GM21737 (cell line): Measurements from ENCODE around the gene POGK.
"Not testable (repeated sequence)": the region's sequence is repeated elsewhere in the genome, so short reads cannot be mapped to it uniquely, and the experiment has no call there.

Experiments
- ATAC-seq: cut with Tn5 transposase; IDR thresholded peaks from one replicate; pipeline ENCODE4 v1.9.1; 2021; ENCODE audit warnings: mild to moderate bottlenecking, moderate library complexity; ENCODE audit not compliant: unreplicated experiment

Gene POGK

DNA sequence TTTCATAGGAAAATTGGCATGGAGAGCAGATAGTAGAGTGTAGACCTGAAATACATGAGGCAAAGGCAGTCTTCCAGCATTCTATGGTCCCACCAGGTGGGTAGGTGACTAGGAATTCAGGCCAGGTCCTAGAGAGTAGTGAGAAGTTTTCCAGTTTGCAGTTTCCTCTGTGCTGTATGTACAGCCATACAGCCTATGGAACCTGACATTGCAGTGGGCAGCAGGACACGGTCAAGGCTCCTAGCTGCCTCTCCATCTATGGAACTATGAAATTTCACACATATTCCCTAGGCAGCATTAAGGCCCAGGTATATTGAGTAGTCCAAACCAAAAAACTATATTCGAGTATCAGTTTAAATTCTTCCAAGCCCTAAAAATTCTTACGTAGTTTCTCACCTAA is 16.3 kb downstream of the POGK start:
- ATAC-seq = no peak

DNA sequence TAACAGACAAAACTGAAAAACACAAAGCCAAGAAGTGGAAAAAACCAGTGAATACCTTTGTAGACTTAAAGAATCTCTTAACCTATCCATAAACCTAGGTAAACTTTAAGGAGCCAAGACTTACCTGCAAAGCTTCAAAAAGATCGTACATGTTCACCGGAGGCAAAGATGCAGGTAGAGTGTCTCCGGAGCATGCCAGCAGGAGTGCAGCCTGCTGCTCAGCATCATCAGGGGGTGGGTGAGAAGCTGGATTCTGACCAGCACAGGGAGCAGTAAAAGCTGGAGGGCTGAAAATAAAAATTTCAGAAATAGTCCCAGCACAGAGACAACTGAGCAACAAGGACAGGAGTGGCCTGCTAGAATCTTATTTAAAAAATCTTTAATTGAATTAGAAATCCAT is 18.7 kb downstream of the POGK start:
- ATAC-seq = no peak

DNA sequence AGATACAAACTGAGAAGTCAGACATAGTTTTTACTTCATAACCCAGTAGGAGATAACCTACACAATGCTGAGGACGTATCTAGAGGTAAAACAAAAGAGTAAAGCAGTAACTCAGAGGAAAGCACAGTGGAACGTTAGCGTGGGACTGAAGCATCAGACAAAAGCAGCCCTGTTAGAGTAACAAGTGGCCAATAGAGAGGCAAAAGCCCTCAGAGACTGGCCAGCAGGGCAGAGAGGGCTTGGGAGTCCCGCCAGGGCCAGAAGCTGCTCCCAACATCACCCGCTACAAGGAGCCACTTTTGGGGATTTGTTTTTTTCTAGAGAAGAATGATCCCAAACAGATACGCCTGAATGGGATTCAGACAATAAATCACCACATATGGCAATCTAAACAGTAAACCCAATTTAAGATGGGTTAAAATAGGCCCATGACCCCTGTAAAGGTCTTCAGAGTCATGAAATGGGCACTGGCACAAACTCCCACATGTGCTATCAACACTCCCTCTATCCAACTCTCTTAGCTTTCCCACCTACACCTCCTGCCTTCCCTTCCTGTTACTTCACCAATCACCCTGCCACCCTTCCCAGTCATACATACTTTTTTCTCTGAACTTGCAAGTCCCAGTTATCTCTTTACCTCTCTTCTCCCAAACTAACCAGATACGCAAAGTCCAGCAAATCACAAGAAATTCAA is 19.6 kb downstream of the POGK start:
- no peak for ATAC-seq

DNA sequence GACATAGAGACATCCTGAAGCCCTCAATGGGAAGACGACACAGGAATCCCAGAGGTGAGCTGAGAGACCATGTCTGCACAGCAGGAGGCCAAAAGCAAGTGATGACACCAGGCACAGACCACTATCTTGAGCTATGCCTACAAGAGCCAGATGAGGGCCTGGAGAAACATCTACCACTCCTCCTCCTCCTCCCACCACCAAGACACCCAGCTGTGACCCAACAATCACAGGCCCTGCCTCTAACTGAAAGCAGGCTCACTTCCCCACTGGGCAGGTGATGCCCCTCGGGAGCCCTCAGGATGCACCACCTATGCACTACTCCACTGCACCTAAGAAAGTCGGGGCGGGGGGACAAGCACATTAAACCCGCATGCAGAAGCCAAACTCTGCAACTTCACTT is 20.3 kb downstream of the POGK start:
- no peak for ATAC-seq

DNA sequence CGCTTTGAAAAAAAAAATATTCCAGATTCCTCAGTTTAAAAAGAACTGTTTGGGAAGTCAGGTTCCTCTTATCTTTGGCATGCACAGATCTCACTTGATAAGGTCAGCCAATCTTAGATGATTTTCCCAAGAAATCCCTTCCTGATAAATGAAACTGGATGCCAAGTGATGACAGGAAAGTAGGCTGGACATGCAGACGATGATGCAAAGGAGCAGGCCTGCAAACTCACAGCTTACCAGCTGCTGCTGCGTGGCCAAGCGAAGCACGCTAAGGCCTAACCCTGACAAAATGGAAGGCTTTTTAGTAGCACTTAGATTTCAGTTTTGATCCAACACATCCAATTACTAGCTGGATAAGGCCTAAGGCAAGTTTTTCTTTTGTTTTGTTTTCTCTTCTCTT is 26.7 kb downstream of the POGK start:
- no peak for ATAC-seq

DNA sequence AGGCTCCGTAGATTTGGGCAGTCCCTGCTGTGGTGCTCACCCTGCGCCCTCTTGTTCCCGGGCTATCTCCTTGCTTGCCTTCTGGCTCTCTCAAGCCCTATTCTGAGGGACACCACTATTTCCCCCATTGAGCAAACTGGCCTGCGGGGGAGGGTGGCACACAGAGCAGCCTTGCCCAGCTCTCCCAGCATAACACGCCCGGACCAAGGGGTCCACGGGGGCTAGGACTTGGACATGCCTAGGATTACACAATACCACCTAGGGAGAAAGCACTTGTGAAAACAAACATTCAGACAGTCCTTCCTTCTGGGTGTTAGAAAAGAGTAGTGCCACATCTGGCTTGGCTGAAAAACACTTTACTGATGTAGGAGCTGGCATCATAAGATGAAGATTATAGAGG is 29.4 kb downstream of the POGK start:
- ATAC-seq = no peak

DNA sequence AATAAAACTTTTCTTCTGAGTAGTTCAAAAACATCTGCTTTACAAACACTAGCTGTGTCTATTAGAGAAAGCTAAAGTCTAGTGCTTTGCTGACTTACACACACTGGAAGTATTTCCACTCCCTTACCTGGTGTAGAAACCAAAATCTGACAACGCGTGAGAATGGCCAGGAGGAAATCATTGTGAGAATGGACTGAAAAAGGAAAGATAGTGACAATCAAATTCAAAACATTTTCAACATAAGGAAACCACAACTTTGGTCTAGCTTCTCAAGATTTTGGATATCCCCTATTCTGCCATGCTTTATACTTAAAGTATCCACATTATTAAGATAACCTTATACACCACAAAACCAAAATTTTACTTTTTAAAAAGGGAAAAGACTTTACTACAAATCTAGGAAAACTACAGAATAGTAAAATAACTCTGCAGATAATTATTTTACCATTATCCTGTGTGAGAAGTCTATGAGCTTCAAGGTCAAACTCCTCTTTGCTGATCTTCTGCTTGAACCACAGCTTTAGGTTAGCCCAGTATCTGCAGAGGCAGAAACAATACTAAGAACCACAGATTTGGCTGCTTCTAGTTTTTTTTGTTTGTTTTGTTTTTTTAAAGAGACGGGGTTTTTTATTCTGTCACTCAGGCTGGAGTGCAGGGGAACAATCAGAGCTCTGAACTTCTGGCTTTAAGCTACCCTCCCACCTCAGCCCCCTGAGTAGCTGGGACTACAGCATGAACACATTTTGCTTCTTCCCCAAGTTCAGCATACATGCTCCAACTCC is 30.2 kb downstream of the POGK start:
- no peak for ATAC-seq

DNA sequence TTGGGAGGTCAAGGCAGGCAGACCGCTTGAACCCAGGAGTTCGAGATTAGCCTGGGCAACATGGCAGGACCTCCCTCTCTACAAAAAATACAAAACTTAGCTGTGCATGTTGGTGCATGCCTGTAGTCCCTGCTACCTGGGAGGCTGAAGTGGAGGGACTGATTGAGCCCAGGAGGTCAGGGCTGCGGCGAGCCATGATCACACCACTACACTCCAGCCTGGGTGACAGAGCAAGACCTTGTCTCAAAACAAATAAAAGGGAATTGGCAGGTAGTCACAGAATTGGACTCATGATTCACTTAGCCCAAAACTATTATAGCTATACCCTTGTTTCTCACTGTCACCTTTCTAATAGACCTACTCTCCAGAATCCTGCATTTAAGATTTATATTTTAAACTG is 31.3 kb downstream of the POGK start:
- ATAC-seq = no peak

DNA sequence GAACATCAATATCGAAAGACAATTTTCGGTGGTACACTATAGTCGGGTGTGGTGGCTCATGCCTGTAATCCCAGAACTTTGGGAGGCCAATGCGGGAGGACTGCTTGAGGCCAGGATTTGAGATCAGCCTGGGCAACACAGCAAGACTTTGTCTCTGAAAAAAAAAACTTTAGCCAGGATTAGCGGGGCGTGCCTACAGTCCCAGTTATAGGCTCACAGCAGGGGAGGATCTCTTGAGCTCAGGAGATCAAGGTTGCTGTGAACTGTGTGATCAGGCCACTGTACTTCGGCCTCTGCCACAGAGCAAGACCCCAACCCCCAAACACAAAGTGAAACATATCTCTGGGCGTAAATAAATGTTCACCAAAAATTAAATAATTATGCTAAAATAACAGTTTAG is 35.2 kb downstream of the POGK start:
- ATAC-seq = no peak

DNA sequence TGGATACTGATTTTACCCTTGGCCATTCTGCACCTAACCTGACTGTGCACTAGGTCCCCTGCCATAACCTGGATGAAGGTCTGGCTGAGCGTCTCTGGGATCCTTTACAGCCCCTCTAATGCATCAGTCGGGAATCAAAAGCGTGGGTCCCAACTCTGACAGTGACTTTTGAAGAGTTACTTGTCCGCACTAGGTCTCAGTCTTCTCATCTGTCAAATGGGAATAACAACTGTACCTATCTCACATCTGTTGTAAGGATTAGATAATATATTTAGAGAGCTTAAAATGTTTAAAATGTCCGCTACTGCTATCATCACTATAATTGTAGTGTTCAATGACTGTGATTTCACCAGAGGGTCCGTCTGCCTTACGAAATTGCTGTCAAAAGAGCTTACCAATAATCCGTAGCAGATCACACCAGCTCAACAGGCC is 36.0 kb downstream of the POGK start:
- ATAC-seq = no peak

DNA sequence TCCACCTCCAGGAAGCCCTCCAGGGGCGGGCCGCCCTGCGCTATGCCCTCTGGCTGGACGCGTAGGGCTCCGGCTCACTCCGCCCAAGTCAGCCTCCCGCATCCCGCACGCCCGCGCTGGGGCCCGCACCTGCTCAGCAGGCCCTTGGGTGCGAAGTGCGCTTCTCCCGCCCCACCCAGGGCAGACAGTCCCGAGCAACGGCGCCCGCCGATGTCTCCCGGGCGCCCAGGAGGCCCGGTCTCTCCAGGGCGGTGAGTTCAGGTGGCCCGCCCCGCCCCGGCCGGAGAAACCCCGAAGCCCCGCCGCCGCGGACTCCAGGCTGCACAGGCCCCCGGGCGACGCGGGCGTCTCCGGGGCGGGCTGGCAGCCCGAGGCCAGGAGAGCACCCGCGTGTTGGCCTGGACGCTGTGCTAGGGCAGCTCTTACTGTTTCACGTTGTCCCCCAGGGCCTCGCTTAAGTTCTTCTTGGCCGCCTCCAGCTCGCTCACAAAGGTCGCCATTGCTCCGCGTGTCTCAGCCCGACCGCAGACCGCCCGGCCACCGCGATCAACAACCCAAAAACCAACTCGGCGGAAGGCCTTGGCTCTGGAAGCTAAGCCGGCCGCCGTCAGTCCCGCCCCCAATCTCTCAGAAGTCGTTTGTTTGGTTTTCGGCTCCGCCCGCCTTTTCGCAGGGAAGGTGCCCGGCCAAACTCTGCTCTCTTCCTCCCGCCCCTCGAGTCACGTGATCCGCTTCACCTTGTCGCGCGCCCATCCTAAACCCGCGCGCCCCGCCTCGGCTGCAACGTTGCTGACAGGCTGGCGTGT is 36.7 kb downstream of the POGK start, which contains the start of gene TADA1:
Gene TADA1 (minus strand): TSS at position 531 of the 806 bp plus-strand sequence. CDS start 31 bp downstream, at position 500.
- peak; percentile 90 for ATAC-seq

DNA sequence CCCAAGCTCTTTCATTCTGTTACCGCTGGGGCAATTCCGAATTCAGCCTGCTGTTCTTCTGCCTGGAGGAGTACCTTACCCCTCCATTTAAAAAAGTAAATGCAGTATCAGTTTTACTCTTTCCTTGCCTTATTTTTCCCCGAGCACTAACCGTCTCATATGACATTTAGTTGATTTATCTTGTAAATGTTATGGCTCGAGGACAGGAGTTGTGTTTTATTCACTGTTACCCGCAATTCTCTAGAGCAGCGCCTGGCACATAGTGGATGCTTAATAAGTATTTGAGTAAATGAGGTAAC is 37.2 kb downstream of the POGK start:
- peak; percentile 4 for ATAC-seq

DNA sequence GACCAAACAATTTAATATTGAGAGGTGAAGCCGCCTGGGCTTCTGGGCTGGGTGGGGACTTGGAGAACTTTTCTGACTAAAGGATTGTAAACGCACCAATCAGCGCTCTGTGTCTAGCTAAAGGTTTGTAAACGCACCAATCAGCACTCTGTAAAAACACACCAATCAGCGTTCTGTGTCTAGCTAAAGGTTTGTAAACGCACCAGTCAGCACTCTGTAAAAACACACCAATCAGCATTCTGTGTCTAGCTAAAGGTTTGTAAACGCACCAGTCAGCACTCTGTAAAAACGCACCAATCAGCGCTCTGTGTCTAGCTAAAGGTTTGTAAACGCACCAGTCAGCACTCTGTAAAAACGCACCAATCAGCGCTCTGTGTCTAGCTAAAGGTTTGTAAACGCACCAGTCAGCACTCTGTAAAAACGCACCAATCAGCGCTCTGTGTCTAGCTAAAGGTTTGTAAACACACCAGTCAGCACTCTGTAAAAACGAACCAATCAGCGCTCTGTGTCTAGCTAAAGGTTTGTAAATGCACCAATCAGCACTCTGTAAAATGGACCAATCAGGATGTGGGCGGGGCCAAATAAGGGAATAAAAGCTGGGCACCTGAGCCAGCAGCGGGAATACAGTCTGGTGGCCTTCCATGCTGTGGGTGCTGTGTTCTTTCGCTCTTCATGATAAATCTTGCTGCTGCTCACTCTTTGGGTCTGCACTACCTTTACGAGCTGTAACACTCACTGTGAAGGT is 39.1 kb downstream of the POGK start:
- ATAC-seq = not testable (repeated sequence)

DNA sequence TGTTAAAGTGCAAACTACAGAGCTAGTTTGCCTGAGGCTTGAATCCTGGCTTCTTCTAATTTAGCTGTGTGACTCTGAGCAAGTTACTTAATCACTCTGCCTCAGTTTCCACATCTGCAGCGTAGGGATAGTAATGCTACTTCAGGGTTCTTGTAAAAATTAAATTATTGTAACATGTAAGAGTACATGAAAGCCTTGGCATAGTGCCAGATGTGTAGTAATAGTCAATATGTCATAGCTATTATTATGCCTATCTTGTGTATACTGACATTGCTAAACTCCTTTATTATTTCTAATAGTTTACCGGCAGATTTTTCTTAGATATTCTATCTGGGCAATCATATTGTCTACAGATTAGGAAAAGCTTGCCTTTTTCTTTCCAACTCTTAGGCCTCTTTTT is 43.6 kb downstream of the POGK start:
- no peak for ATAC-seq

DNA sequence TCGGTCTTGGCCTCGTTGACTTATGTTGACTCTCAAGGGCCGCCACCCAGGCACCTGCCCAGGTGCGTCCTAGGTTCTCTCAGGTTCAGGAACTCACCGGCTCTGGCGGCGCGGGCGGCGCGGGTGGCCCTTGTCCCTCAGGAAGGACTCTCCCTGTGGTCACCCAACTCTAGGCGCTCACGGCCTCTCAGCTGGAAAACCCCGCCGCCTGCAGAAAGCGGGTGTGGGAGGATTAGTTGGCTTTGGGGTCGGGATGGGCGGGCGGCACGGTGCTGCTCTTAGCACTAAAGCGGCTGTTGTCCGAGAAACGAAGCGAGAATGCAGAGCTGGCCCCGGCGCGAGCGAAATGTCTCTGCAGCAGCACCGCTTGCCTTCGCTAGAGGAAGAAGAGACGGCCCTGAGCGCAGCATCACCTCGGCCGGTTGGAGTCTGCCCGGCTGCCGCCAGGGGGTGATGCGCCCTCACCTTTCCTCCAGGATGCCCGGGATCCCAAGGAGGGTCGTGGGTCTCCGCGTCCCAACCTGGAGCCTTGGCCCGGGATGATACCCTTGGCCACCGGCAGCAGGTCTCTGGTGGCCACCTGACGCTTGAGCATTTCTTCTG is 44.9 kb downstream of the POGK start:
- no peak for ATAC-seq

DNA sequence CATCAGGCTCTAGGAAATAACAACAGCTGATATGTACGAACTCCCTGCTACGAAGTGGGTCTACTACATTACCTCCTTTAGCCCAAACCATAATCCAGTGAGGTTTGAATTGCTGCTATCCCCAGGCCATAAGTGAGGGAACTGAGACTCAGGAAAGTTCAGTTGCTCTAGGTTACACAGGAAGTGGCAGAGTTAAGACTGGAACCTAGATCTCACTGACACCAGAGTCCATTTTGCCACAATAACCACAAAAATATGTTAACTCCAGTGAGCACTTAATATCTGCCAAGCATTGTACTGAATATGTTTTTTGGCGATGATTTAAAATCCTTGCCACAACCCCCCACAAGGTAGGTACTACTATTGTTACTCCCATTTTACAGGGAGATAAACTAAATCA is 45.7 kb downstream of the POGK start:
- no peak for ATAC-seq

DNA sequence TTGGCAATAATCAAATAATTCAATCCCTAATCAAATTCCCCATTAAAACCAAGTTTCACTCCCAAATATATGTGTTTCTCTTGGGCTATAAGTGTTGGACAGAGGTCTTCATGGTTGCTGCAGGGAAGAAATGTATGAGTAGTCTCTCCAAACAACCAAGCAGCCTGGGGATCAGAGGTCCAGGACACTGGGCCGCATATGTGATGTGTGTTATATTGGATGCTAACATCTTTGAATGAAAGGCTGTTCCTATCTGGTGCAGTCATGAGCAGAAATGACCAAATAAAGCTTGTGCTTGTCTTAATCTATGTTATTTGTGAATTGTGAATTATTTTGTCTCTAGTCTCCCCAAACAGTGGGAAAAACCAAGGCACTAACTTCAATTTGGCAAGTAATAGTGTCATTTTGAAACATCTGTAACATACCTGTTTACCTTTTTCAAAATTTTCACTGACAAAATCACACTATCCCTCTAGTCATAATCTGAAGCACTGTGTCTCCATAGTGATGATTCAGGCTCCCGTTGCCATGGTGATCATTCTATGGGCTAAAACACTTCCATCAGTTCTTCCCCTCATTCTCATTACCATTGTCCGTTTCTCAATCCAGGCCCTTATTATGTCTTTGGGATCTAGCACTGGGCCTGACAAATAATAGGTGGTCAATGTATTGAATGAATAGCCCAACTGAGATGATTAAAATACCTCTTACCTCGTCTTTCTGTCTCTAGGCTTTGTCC is 49.3 kb downstream of the POGK start:
- ATAC-seq = no peak

DNA sequence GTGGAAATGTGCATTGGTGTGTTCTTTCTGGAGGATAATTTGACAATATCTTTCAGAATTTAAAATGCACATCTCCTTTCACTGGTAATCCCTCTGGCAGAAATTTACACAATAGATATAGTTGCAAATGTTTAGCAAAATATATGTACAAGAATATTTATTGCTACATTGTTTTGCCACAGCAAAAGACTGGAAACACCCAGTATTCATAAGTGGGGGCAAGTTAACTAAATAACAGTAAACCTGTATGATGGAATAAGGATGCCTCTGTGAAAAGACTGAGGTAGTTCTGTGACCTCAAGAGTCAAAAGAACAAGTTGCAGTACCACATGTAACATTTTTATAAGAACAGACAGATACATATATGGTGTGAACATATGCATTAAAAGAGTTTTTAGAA is 50.5 kb downstream of the POGK start:
- no peak for ATAC-seq

DNA sequence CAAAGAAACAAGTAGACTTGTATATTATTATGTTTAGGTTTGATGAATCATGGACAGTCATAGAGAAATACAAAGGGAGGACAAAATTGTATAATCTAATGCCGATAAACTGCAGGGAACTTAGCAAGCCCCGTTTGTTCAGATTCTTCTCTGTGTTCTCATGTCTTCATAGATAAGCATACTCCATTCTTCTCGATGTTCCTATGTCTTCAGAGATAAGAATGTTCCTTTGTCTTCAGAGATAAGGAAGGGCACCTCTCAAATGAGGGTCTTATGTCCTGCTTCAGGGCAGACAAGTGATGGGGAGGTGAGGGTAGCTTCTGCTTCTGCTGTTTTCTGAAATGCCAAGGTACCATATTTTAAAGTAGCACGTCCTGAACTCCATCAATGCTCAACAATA is 56.5 kb downstream of the POGK start:
- ATAC-seq = no peak

DNA sequence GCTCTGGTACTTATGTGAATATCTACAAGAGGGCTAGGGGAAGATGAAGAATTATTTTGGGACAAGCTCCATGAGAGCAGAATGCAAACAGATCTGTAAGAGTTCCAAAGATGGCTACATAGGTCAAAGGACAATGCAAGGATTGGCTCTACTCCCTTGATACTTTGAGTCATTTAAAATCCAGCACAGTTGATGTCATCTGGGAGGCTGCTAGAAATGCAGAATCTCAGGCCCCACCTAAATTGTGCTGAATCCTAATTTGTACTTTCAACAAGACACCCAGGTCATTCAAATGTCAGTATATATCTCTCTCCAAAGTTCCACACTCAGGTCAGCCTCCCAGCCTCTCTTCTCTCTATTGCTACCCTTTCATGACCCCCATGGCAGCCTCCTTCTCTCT is 60.5 kb downstream of the POGK start:
- no peak for ATAC-seq
